GM21786 (cell line): ENCODE measurements around the gene DPY19L2.
"Not testable (repeated sequence)": the region's sequence is repeated elsewhere in the genome, so short reads cannot be mapped to it uniquely, and the experiment has no call there.

Source experiments
- ATAC-seq: cut with Tn5 transposase; IDR thresholded peaks from one replicate; pipeline ENCODE4 v1.9.1; 2021; ENCODE audit not compliant: unreplicated experiment

DPY19L2 gene

GRCh38 chr12:63545298-63545916, 122.9 kb downstream of the DPY19L2 start:
- ATAC-seq: not testable (repeated sequence)

DNA sequence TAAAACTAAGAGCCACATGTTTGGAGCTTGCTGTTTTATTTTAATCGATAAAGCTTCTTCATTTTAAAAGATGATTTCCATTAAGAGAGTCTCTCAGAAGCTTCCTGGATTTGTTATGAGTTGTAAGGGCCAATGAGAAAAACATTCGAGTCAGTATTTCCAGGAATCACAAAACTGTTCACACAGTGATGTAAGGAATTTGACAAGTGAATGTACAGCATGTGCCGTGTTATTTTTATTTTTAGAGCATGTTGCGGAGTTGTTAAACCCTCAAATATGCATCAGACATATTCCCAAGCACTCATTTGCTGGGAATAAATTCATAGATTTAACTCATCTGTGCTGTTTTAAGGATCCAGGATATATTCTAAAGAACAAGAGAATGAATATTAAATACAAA, 129.6 kb downstream of the DPY19L2 start:
- ATAC-seq: not testable (repeated sequence)

GRCh38 chr12:63537838-63538237, 130.5 kb downstream of the DPY19L2 start:
- not testable (repeated sequence) for ATAC-seq

GRCh38 chr12:63529641-63530040, 138.7 kb downstream of the DPY19L2 start:
- ATAC-seq: not testable (repeated sequence)

DNA sequence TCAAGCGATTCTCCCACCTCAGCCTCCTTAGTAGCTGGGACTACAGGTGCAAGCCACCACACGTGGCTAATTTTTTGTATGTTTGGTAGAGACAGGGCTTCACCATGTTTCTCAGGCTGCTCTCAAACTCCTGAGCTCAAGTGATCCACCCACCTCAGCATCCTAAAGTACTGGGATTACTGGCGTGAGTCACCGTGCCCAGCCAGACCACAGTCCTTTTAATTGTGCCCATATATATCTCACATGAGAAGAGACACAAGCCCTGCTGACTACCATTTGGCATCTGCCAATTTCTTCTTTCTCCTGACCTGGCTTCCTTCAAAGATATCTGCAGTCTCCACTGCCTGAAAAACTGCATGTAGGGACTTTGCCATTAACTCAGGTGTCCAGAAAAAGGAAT, 142.5 kb downstream of the DPY19L2 start:
- no peak for ATAC-seq

GRCh38 chr12:63521706-63522105, 146.6 kb downstream of the DPY19L2 start:
- ATAC-seq: no peak
